ENCODE results near the gene SMARCD1. TPM values are rescaled to one million over a fixed set of nuclear protein-coding genes. Genes with fewer than 3 reads are reported as not detected.
"Not testable (repeated sequence)": the region's sequence is repeated elsewhere in the genome, so short reads cannot be mapped to it uniquely, and the experiment has no call there.

SMARCD1 gene
- polyA plus RNA-seq, 10 donors, result 39.8 to 72.4 (median 55.1) TPM

DNA sequence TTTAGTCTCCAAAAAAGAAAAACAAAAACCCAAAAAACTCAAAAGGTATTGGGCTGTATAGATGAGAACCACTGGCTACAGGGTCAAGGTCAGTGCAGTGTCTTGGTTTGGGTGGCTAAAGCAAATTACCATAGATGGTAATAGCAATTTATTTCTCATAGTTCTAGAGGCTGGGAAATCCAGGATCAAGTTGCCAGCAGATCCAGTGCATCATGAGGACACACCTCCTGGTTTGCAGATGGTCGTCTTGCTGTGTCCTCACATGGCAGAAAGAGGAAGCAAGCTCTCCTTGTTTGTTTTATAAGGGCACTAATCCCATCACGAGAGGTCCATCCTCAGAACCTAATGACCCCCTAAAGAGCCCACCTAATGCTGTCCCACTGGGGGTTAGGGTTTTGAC is 38.1 kb downstream of the SMARCD1 start:
- DNase-seq, result no peak

DNA sequence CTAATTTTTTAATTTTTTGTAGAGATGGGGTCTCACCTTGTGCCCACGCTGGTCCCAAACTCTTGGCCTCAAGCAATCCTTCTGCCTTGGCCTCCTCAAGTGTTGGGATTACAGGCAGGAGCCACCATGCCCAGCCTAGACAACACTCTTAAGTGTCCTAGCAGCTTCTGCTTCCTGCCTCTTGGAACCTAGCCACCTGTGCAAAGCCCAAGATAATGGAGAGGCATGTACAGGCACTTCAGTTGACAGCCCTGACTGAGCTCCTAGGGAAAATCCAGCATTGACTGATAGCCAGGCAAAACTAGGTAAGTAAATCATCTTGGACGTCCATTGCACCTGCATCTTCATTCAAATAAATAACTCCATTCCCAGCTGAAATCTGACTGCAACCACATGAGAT is 42.4 kb downstream of the SMARCD1 start:
- no peak for DNase-seq

DNA sequence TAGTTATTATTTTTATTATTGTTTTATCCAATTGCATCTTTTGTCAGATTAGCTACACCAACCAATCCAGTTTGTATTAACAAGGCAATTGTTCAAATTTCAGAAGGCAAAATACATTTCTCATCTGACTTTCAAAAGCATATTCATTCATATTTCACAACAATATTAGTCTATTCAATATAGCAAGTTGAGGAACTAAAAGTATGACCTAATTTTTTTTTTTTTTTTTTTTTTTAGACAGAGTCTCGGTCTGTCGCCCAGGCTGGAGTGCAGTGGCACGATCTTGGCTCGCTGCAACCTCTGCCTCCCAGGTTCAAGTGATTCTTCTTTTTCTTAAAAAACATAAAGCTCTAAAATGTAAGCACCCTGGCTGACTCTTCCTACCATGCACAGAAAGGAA is 44.1 kb downstream of the SMARCD1 start:
- no peak for DNase-seq

DNA sequence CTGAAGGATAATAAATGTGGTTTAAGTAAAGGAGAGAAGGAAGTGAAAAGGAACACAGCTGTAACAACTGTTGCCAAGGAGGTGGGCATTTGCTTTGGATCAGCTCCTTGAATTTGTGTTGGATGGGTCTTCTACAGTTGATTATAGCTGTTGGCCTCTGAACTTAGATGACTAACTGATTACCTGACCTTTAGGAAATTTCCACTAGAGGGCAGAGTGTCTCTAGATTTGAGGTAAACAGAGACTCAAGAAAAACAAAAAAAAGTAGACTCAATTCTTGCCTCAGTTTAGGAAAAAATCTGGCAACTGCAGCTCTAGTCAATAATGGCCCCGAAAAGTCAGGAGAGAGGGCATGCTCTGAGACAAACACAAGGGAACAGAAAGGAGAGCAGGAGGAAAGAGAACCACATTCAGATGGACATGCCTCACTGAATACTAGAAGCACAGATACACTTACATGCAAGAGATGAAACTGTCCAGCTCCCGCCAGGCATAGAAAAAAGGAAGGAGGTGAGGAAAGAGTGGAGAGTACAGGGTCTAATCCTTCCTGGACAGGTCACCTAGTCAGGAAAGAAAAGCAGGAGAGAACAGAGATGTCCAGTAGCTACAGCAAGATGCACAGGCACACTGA is 47.5 kb downstream of the SMARCD1 start:
- peak; percentile 28 to 49 (median 31) for DNase-seq

DNA sequence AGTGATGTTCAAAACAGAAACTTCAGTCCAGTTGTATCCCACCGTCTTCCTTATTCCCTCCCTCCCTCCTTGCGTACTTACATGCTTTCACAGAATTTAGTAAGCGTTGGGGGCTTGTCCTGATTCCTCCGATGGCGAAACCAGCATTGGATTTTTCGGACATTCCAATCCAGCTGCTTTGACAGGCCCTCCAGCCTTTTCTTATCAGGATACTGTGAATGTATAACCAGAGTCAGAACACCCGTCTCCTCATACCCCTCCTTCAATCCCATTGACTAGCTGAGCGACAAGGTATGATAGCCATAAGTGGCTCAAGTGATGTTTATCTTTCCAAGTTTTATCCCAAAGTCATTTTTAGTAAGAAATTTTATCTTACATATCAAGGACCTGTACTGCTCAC is 57.9 kb downstream of the SMARCD1 start:
- no peak for DNase-seq

DNA sequence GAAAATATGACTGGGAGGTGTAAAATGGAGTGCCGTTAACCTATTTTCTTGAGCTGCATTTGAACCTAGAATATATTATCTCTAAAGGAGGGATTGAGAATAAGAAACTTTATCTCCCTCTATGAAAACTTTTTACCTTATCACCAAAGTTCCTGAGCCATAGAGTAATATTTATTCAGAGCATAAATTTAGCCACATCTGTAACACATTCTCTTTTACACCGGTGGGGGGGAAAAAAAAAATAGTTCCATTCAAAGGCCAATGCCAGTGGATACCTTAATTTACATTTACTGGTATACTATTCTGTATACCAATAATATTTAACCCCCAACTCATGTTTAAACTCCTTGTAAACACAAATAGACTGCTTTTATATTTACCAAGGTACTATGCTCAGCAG is 60.3 kb downstream of the SMARCD1 start:
- DNase-seq, result no peak

DNA sequence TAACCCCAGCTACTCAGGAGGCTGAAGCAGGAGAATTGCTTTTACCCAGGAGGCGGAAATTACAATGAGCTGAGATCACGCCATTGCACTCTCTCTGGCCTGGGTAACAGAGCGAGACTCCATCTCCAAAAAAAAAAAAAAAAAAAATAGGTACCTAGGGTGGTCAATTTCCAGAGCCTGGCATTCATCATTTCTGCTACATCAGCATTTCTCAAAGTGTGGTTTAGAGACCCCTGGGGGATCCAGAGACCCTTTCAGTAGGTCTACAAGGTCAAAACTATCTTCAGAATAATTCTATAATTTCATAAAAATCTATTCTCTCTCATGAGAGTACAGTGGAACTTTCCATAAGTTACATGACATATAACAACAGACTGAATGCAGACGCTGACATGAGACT is 62.1 kb downstream of the SMARCD1 start:
- DNase-seq, result no peak

DNA sequence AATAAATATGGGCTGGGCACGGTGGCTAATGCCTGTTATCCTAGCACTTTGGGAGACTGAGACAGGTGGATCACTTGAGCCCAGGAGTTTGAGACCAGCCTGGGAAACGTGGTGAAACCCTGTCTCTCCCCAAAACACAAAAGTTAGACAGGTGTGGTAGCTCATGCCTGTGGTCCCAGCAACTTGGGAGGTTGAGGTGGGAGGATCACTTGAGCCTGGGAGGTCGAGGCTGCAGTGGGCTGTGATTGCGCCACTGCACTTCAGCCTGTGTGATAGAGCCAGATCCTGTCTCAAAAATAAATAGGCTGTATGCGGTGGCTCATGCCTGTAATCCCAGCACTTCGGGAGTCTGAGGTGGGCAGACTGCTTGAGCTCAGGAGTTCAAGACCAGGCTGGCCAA is 62.9 kb downstream of the SMARCD1 start:
- DNase-seq, result not testable (repeated sequence)

DNA sequence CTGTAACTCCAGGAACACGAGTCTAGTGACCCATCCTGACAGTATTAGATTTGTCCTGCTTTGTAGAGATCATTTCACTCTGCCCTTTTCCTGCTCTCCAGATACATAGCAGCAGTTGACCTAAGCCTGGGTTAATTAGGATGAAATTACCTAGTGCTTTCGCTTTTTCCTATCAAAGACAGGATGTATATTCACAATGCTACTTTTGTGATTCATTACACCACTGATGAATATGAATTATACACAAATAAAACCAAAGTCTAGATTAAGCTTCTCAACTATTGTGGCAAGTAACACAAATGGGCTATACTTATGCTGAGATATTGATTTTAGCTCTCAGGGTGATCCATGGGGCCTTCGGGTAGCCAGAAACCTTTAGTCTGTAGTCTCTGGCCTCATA is 64.2 kb downstream of the SMARCD1 start:
- no peak for DNase-seq

Other genes with a start within 250 kb of the SMARCD1 start
- gene BCDIN3D, start 242.2 kb upstream of the SMARCD1 start, polyA plus RNA-seq (ENCODE audit: insufficient read length in 10 of 10), result 1 to 10 TPM; 4.2 to 6.2 (median 4.9) TPM
- 10 to 100 TPM in 2 of 10 donors, 1 to 10 TPM in 8; 5.3 to 14.0 (median 7.7) TPM for gene FAIM2, start 181.4 kb upstream of the SMARCD1 start, polyA plus RNA-seq (ENCODE audit: insufficient read length in 10 of 10)
- gene AQP2, start 134.6 kb upstream of the SMARCD1 start, polyA plus RNA-seq (ENCODE audit: insufficient read length in 10 of 10), result under 1 TPM in 2 of 10 donors, not detected in 8; 0.05 to 0.11 TPM
- gene AQP5, start 123.5 kb upstream of the SMARCD1 start, polyA plus RNA-seq (ENCODE audit: insufficient read length in 10 of 10), result under 1 TPM; 0.22 to 0.67 (median 0.54) TPM
- under 1 TPM in 9 of 10 donors, not detected in 1; 0.08 to 0.24 (median 0.16) TPM for gene AQP6, start 112.4 kb upstream of the SMARCD1 start, polyA plus RNA-seq (ENCODE audit: insufficient read length in 10 of 10)
- gene RACGAP1, start 59.8 kb upstream of the SMARCD1 start, polyA plus RNA-seq (ENCODE audit: insufficient read length in 10 of 10), result 10 to 100 TPM; 19.3 to 41.4 (median 28.6) TPM
- gene ASIC1, start 27.7 kb upstream of the SMARCD1 start, polyA plus RNA-seq (ENCODE audit: insufficient read length in 10 of 10), result 10 to 100 TPM in 5 of 10 donors, 1 to 10 TPM in 5; 7.7 to 15.1 (median 10.0) TPM
- 10 to 100 TPM; 17.8 to 66.4 (median 51.3) TPM for gene GPD1, start 18.7 kb downstream of the SMARCD1 start, polyA plus RNA-seq (ENCODE audit: insufficient read length in 10 of 10)
- 10 to 100 TPM; 32.3 to 45.6 (median 40.0) TPM for gene COX14, start 26.9 kb downstream of the SMARCD1 start, polyA plus RNA-seq (ENCODE audit: insufficient read length in 10 of 10)
- 10 to 100 TPM; 31.7 to 62.3 (median 43.8) TPM for gene CERS5, start 82.0 kb downstream of the SMARCD1 start, polyA plus RNA-seq (ENCODE audit: insufficient read length in 10 of 10)
- 100 to 1,000 TPM in 7 of 10 donors, 10 to 100 TPM in 3; 85.3 to 150 (median 115) TPM for gene LIMA1, start 198.2 kb downstream of the SMARCD1 start, polyA plus RNA-seq (ENCODE audit: insufficient read length in 10 of 10)

All from muscle of back (tissue), 11 donors.